Naive thymus-derived CD8-positive, alpha-beta T cell (primary cell): Measurements from ENCODE around the gene HPS5. TPM values are rescaled to one million over a fixed set of nuclear protein-coding genes. Genes with fewer than 3 reads are reported as not detected.
"Not testable (repeated sequence)": the region's sequence is repeated elsewhere in the genome, so short reads cannot be mapped to it uniquely, and the experiment has no call there.

Experiments used
- ATAC-seq, 2 donors: fragments of 150-1000 bp; cut with Tn5 transposase in 1 of 2; sonication (Bioruptor Pico), chemical (Tn5 transposase) in 1 of 2; 1 replicate in 1 of 2; 2 replicates in 1 of 2; pipeline ENCODE4 v1.10.0; 2021; ENCODE audit warnings: mild to moderate bottlenecking in 2 of 2, moderate library complexity in 2 of 2
- POLR2A ChIA-PET: fragments of 350-600 bp; sonication (Branson Sonifier 250); formaldehyde crosslinking; loops from one replicate; lab custom pipeline; 2021; ENCODE audit warnings: antibody characterized with exemption; lab: Charles Lee
- DNase-seq, 10 donors: peaks; one replicate each; pipeline versions ENCODE4 v3.0.0 to v3.0.0-alpha.2; 2020 to 2022
- H3K27ac Mint-ChIP-seq, 10 donors: one replicate each; pipeline ENCODE4 v1.8.0; 2020 to 2022; ENCODE audit warnings: mild to moderate bottlenecking in 10 of 10, mixed read lengths in 10 of 10, moderate library complexity in 4 of 10, inconsistent platforms in 1 of 10
- H3K27me3 Mint-ChIP-seq, 5 donors: one replicate each; pipeline ENCODE4 v1.8.0; 2021 to 2022; ENCODE audit warnings: mixed read lengths in 5 of 5
- H3K36me3 Mint-ChIP-seq, 3 donors: one replicate each; pipeline ENCODE4 v1.8.0; 2020 to 2022; ENCODE audit warnings: mixed read lengths in 3 of 3, mild to moderate bottlenecking in 2 of 3, inconsistent platforms in 1 of 3
- H3K4me1 Mint-ChIP-seq, 4 donors: one replicate each; pipeline ENCODE4 v1.8.0; 2021 to 2022; ENCODE audit warnings: mixed read lengths in 4 of 4
- H3K4me3 Mint-ChIP-seq, 10 donors: one replicate each; pipeline ENCODE4 v1.8.0; 2020 to 2022; ENCODE audit warnings: mild to moderate bottlenecking in 10 of 10, mixed read lengths in 10 of 10, moderate library complexity in 6 of 10, inconsistent platforms in 1 of 10
- H3K9me3 Mint-ChIP-seq, 9 donors: one replicate each; pipeline ENCODE4 v1.8.0; 2020 to 2022; ENCODE audit warnings: mixed read lengths in 9 of 9, mild to moderate bottlenecking in 3 of 9, inconsistent platforms in 1 of 9, moderate library complexity in 1 of 9
- polyA plus RNA-seq, 3 donors: library from polyadenylated mRNA; unstranded; fragments of 300-500 nt; fragmentation: Illumina TruSeq; gene quantifications; one replicate each; pipeline ENCODE4 v1.2.3, GENCODE V29; 2021
- total RNA-seq, 8 experiments: library from RNA in 2 of 8; stranded (reverse) in 2 of 8; gene quantifications; one replicate each; pipeline ENCODE4 v1.2.3 and lab custom pipeline; 2021 to 2026

The HPS5 gene
- total and polyA plus RNA-seq, 5 experiments from 2014 or later = 11.6 to 20.3 (median 12.2) TPM

GRCh38 chr11:18267335-18268133 is 54.4 kb downstream of the HPS5 start:
- Mint-ChIP-seq H3K4me3 (peak overlapping the region in 2 of 10 donors; percentile 40 to 63), H3K27me3 (peaks cover 2 to 11% (median 6%) of the 10 kb centered on the region in 5 donors), H3K27ac (peak overlapping the region in 1 of 10 donors; percentile 88)
- H3K4me1 Mint-ChIP-seq, H3K36me3 Mint-ChIP-seq, POLR2A ChIA-PET, H3K9me3 Mint-ChIP-seq, DNase-seq, ATAC-seq: not testable (repeated sequence)

- H3K27ac Mint-ChIP-seq = peak within 1 kb of the TSS in 1 of 10 donors; percentile 4
- H3K4me1 Mint-ChIP-seq = peaks cover 0 to 3% (median under 1%) of the 10 kb centered on the region in 4 donors
- POLR2A ChIA-PET = no interaction called here
- no peaks in the 10 kb centered on the region for H3K9me3 Mint-ChIP-seq
- H3K4me3 Mint-ChIP-seq = no peak within 1 kb of the TSS
- H3K27me3 Mint-ChIP-seq = peaks cover 2 to 11% (median 6%) of the 10 kb centered on the region in 5 donors
- DNase-seq = no peak
- H3K36me3 Mint-ChIP-seq = no peaks in the 10 kb centered on the region
- no peak for ATAC-seq
Observed at GRCh38 chr11:18265949-18266348, 56.0 kb downstream of the HPS5 start, which contains the start of gene SAA1. Gene SAA1, plus strand, starts transcription at chr11:18266264. Its CDS starts 624 bp downstream, at chr11:18266888.

GRCh38 chr11:18264677-18265555 is 57.0 kb downstream of the HPS5 start:
- POLR2A ChIA-PET = no interaction called here
- Mint-ChIP-seq H3K4me1 (peaks cover 0 to 3% (median under 1%) of the 10 kb centered on the region in 4 donors), H3K9me3 (no peaks in the 10 kb centered on the region), H3K36me3 (no peaks in the 10 kb centered on the region), H3K27me3 (peaks cover 2 to 11% (median 6%) of the 10 kb centered on the region in 5 donors), H3K27ac (no peak overlapping the region), H3K4me3 (no peak overlapping the region)
- no peak for ATAC-seq
- no peak for DNase-seq

GRCh38 chr11:18264035-18264434 is 57.9 kb downstream of the HPS5 start:
- DNase-seq (no peak), ATAC-seq (no peak)
- Mint-ChIP-seq H3K27me3 (peaks cover 2 to 11% (median 6%) of the 10 kb centered on the region in 5 donors), H3K9me3 (no peaks in the 10 kb centered on the region), H3K27ac (no peak overlapping the region), H3K36me3 (no peaks in the 10 kb centered on the region), H3K4me1 (peaks cover 0 to 3% (median 0%) of the 10 kb centered on the region in 4 donors), H3K4me3 (no peak overlapping the region)
- POLR2A ChIA-PET = no interaction called here

GRCh38 chr11:18262681-18263350 is 59.1 kb downstream of the HPS5 start:
- H3K9me3 Mint-ChIP-seq, H3K4me1 Mint-ChIP-seq, DNase-seq, H3K27ac Mint-ChIP-seq, H3K36me3 Mint-ChIP-seq, POLR2A ChIA-PET, ATAC-seq, H3K4me3 Mint-ChIP-seq: not testable (repeated sequence)
- peaks cover 2 to 11% (median 7%) of the 10 kb centered on the region in 5 donors for H3K27me3 Mint-ChIP-seq

GRCh38 chr11:18261721-18262120 is 60.2 kb downstream of the HPS5 start:
- Mint-ChIP-seq H3K4me3 (no peak overlapping the region), H3K9me3 (no peaks in the 10 kb centered on the region), H3K36me3 (no peaks in the 10 kb centered on the region), H3K27me3 (peaks cover 2 to 11% (median 7%) of the 10 kb centered on the region in 5 donors), H3K27ac (no peak overlapping the region), H3K4me1 (no peaks in the 10 kb centered on the region)
- ATAC-seq = no peak
- POLR2A ChIA-PET = no interaction called here
- DNase-seq = no peak

GRCh38 chr11:18259259-18259658 is 62.7 kb downstream of the HPS5 start:
- H3K36me3 Mint-ChIP-seq = no peaks in the 10 kb centered on the region
- POLR2A ChIA-PET = no interaction called here
- ATAC-seq = no peak
- no peak for DNase-seq
- no peaks in the 10 kb centered on the region for H3K9me3 Mint-ChIP-seq
- H3K4me3 Mint-ChIP-seq = no peak overlapping the region
- H3K27me3 Mint-ChIP-seq = peaks cover 2 to 12% (median 10%) of the 10 kb centered on the region in 5 donors
- no peaks in the 10 kb centered on the region for H3K4me1 Mint-ChIP-seq
- H3K27ac Mint-ChIP-seq = no peak overlapping the region

GRCh38 chr11:18254781-18255361 is 67.1 kb downstream of the HPS5 start:
- Mint-ChIP-seq H3K4me3 (no peak overlapping the region), H3K27me3 (peaks cover 0 to 17% (median 8%) of the 10 kb centered on the region in 5 donors), H3K4me1 (no peaks in the 10 kb centered on the region), H3K36me3 (no peaks in the 10 kb centered on the region), H3K9me3 (no peaks in the 10 kb centered on the region), H3K27ac (no peak overlapping the region)
- POLR2A ChIA-PET = no interaction called here
- ATAC-seq (no peak), DNase-seq (no peak)

- H3K27ac Mint-ChIP-seq = peak overlapping the region in 2 of 10 donors; percentile 25 to 38
- H3K36me3 Mint-ChIP-seq = no peaks in the 10 kb centered on the region
- H3K27me3 Mint-ChIP-seq = peaks cover 0 to 17% (median 5%) of the 10 kb centered on the region in 5 donors
- H3K4me3 Mint-ChIP-seq = no peak overlapping the region
- no peak for DNase-seq
- H3K4me1 Mint-ChIP-seq = no peaks in the 10 kb centered on the region
- POLR2A ChIA-PET = no interaction called here
- H3K9me3 Mint-ChIP-seq = no peaks in the 10 kb centered on the region
- no peak for ATAC-seq
Observed at GRCh38 chr11:18253778-18254338, 68.1 kb downstream of the HPS5 start.

- no peak overlapping the region for H3K27ac Mint-ChIP-seq
- POLR2A ChIA-PET = no interaction called here
Observed at GRCh38 chr11:18253233-18253632, 68.7 kb downstream of the HPS5 start.

GRCh38 chr11:18248561-18248960 is 73.4 kb downstream of the HPS5 start, which contains the start of gene SAA2:
Gene SAA2, minus strand, starts transcription at chr11:18248668. Its CDS starts 657 bp downstream, at chr11:18248011.
- ATAC-seq (no peak), DNase-seq (no peak)
- peak within 1 kb of the TSS in 1 of 10 donors; percentile 61 for H3K27ac Mint-ChIP-seq
- POLR2A ChIA-PET = no interaction called here
- H3K4me1 Mint-ChIP-seq = peaks cover 0 to 9% (median 2%) of the 10 kb centered on the region in 4 donors
- H3K36me3 Mint-ChIP-seq = no peaks in the 10 kb centered on the region
- H3K27me3 Mint-ChIP-seq = peaks cover 0 to 5% (median 2%) of the 10 kb centered on the region in 5 donors
- H3K4me3 Mint-ChIP-seq = no peak within 1 kb of the TSS
- H3K9me3 Mint-ChIP-seq = peaks cover 0 to 5% (median 4%) of the 10 kb centered on the region in 9 donors

More at GRCh38 chr11:18253233-18253632, 68.7 kb downstream of the HPS5 start:
- no peak for ATAC-seq
- Mint-ChIP-seq H3K27me3 (peaks cover 0 to 17% (median 4%) of the 10 kb centered on the region in 5 donors), H3K36me3 (no peaks in the 10 kb centered on the region), H3K4me3 (no peak overlapping the region), H3K9me3 (no peaks in the 10 kb centered on the region), H3K4me1 (no peaks in the 10 kb centered on the region)
- DNase-seq = no peak

- Mint-ChIP-seq H3K4me3 (peak overlapping the region in 3 of 10 donors; percentile 60 to 82 (median 69)), H3K9me3 (peaks cover 0 to 11% (median 7%) of the 10 kb centered on the region in 9 donors), H3K27ac (peak overlapping the region in 1 of 10 donors; percentile 87)
- DNase-seq, ATAC-seq, H3K4me1 Mint-ChIP-seq, H3K27me3 Mint-ChIP-seq, H3K36me3 Mint-ChIP-seq, POLR2A ChIA-PET: not testable (repeated sequence)
Observed at GRCh38 chr11:18247191-18247581, 74.8 kb downstream of the HPS5 start.
